HG03520 (cell line): ENCODE results near the gene MAT2A.
"Not testable (repeated sequence)": the region's sequence is repeated elsewhere in the genome, so short reads cannot be mapped to it uniquely, and the experiment has no call there.

Experiments
- ATAC-seq: cut with Tn5 transposase; IDR thresholded peaks from one replicate; pipeline ENCODE4 v1.9.1; 2021; ENCODE audit warnings: mild to moderate bottlenecking, moderate library complexity; ENCODE audit not compliant: unreplicated experiment

MAT2A gene

GRCh38 chr2:85523903-85524335 is 15.0 kb upstream of the MAT2A start:
- ATAC-seq, result no peak

GRCh38 chr2:85524336-85524908 is 14.5 kb upstream of the MAT2A start:
- no peak for ATAC-seq

GRCh38 chr2:85525029-85525428 is 13.9 kb upstream of the MAT2A start:
- ATAC-seq, result no peak

- ATAC-seq, result no peak
Measured at GRCh38 chr2:85525567-85525966, 13.4 kb upstream of the MAT2A start.

- no peak for ATAC-seq
Measured at GRCh38 chr2:85527787-85528186, 11.2 kb upstream of the MAT2A start.

GRCh38 chr2:85528355-85528754 is 10.6 kb upstream of the MAT2A start:
- no peak for ATAC-seq

GRCh38 chr2:85529809-85530208 is 9.2 kb upstream of the MAT2A start:
- ATAC-seq, result no peak

- no peak for ATAC-seq
Measured at GRCh38 chr2:85531589-85531988, 7.4 kb upstream of the MAT2A start.

GRCh38 chr2:85534099-85534498 is 4.9 kb upstream of the MAT2A start:
- ATAC-seq, result no peak

- no peak for ATAC-seq
Measured at GRCh38 chr2:85534881-85535280, 4.1 kb upstream of the MAT2A start.

- no peak for ATAC-seq
Measured at GRCh38 chr2:85536479-85536878, 2.5 kb upstream of the MAT2A start.

- ATAC-seq, result no peak
Measured at GRCh38 chr2:85537600-85538506, 1.1 kb upstream of the MAT2A start.

GRCh38 chr2:85539361-85540132 is 579 bp downstream of the MAT2A start:
- peak; percentile 26 for ATAC-seq

GRCh38 chr2:85540133-85540648 is 1.2 kb downstream of the MAT2A start:
- no peak for ATAC-seq

- ATAC-seq, result no peak
Measured at GRCh38 chr2:85541262-85541661, 2.3 kb downstream of the MAT2A start.

- no peak for ATAC-seq
Measured at GRCh38 chr2:85541753-85542457, 2.9 kb downstream of the MAT2A start.

- ATAC-seq, result no peak
Measured at GRCh38 chr2:85542777-85543176, 3.8 kb downstream of the MAT2A start.

GRCh38 chr2:85544254-85544691 is 5.3 kb downstream of the MAT2A start:
- not testable (repeated sequence) for ATAC-seq

- ATAC-seq, result not testable (repeated sequence)
Measured at GRCh38 chr2:85544915-85545779, 6.2 kb downstream of the MAT2A start.

GRCh38 chr2:85545780-85546240 is 6.8 kb downstream of the MAT2A start:
- no peak for ATAC-seq
